Caco-2 (cell line): ENCODE results near the gene FBXO15. TPM values are rescaled to one million over a fixed set of nuclear protein-coding genes. Genes with fewer than 3 reads are reported as not detected.

Experiments used
- BruUV-seq: library from RNA; stranded (reverse); fragments of 400-500 nt; replicated peaks from 2 replicates; lab custom pipeline; 2021; lab: Mats Ljungman, UMichigan
- CTCF ChIA-PET: fragments of 300-600 bp; sonication (Branson Sonifier 250); formaldehyde crosslinking; loops from one replicate; lab custom pipeline; 2022; ENCODE audit warnings: antibody characterized with exemption; lab: Charles Lee
- POLR2A ChIA-PET: fragments of 300-600 bp; sonication (Branson Sonifier 250); formaldehyde crosslinking; loops from one replicate; lab custom pipeline; 2022; ENCODE audit warnings: antibody characterized with exemption; lab: Charles Lee
- DNase-seq, 2 experiments: peaks; one replicate each; pipeline versions ENCODE4 v3.0.0 to v3.0.0-alpha.2; 2020 to 2022
- H3K27me3 ChIP-seq: replicated peaks from 2 replicates; pipeline ENCODE4 v1.6.0; 2011; ENCODE audit warnings: low read length; ENCODE audit not compliant: control insufficient read depth, insufficient read depth
- H3K36me3 ChIP-seq: 2 replicates; pipeline ENCODE4 v1.5.1; 2011; ENCODE audit warnings: low read length; ENCODE audit not compliant: control insufficient read depth, insufficient read depth
- H3K4me1 ChIP-seq: fragments of 250-450 bp; sonication (Bioruptor Pico); 2 replicates; pipeline ENCODE4 v1.5.1; 2020; ENCODE audit warnings: mild to moderate bottlenecking
- H3K4me3 ChIP-seq: 2 replicates; pipeline ENCODE4 v1.5.1; 2011; ENCODE audit warnings: low read depth, mild to moderate bottlenecking, control low read depth, low read length
- H3K9me3 ChIP-seq: fragments of 250-450 bp; sonication (Bioruptor Pico); 2 replicates; pipeline ENCODE4 v1.5.1; 2020; ENCODE audit warnings: mild to moderate bottlenecking, moderate library complexity
- H3K27ac Mint-ChIP-seq: one replicate; pipeline ENCODE4 v1.8.0; 2022; ENCODE audit warnings: mixed read lengths; ENCODE audit not compliant: unreplicated experiment
- H3K27me3 Mint-ChIP-seq: one replicate; pipeline ENCODE4 v1.8.0; 2022; ENCODE audit warnings: mixed read lengths; ENCODE audit not compliant: insufficient read depth, unreplicated experiment
- H3K36me3 Mint-ChIP-seq: one replicate; pipeline ENCODE4 v1.8.0; 2022; ENCODE audit warnings: mild to moderate bottlenecking, mixed read lengths; ENCODE audit not compliant: insufficient read depth, unreplicated experiment
- H3K4me1 Mint-ChIP-seq: one replicate; pipeline ENCODE4 v1.8.0; 2022; ENCODE audit warnings: low read depth, mixed read lengths; ENCODE audit not compliant: unreplicated experiment
- H3K4me3 Mint-ChIP-seq: one replicate; pipeline ENCODE4 v1.8.0; 2022; ENCODE audit warnings: mild to moderate bottlenecking, moderate library complexity, mixed read lengths; ENCODE audit not compliant: unreplicated experiment
- H3K9me3 Mint-ChIP-seq: one replicate; pipeline ENCODE4 v1.8.0; 2022; ENCODE audit warnings: mixed read lengths; ENCODE audit not compliant: unreplicated experiment
- intact Hi-C: fragments of 100-400 bp; cut with micrococcal nuclease; formaldehyde crosslinking; loops from one replicate; pipeline ENCODE4 v1.10.0; 2022; ENCODE audit not compliant: unreplicated experiment
- total RNA-seq: library from RNA; stranded (reverse); gene quantifications from 2 replicates; pipeline ENCODE4 v1.2.3, GENCODE V29; 2022
- TF ChIP-seq, protein P1 (sequence below), 2 experiments: fragments of 200-600 bp in 1 of 2; IDR thresholded peaks; 1 replicate in 1 of 2; 2 replicates in 1 of 2; pipeline versions ENCODE4 v1.5.1 to v1.8.0; 2011 to 2022; ENCODE audit warnings: antibody characterized with exemption in 1 of 2, control low read depth in 1 of 2, inconsistent platforms in 1 of 2, low read depth in 1 of 2, low read length in 1 of 2, mild to moderate bottlenecking in 1 of 2, moderate library complexity in 1 of 2; ENCODE audit not compliant: insufficient read depth in 1 of 2, severe bottlenecking in 1 of 2, unreplicated experiment in 1 of 2

The FBXO15 gene
- total RNA-seq, 1 experiment from 2014 or later: 0.29 TPM

DNA sequence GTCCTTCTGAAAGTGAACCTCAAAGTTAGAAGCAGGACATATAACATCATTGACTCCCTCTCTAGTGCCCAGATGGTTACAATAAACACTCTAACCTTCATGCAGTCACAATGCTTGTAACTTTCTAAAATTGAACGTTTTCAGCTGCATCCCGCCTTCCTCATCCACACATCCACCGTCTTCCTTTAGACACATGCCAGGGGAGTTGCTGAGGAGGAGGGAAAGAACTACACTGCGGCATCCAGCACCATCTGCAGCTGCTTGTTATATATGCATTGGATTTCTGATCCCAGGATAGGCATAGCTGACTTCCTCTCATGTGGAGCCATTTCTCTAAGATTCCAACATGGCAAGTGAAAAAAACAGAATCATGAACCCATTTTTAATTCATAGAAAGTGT, 96.8 kb downstream of the FBXO15 start:
- Mint-ChIP-seq H3K4me1 (no peaks in the 10 kb centered on the region), H3K36me3 (no peaks in the 10 kb centered on the region), H3K4me3 (no peak overlapping the region), H3K27ac (no peak overlapping the region), H3K27me3 (peaks cover 13% of the 10 kb centered on the region), H3K9me3 (peaks cover 14% of the 10 kb centered on the region)
- TF ChIP-seq, protein P1, sequence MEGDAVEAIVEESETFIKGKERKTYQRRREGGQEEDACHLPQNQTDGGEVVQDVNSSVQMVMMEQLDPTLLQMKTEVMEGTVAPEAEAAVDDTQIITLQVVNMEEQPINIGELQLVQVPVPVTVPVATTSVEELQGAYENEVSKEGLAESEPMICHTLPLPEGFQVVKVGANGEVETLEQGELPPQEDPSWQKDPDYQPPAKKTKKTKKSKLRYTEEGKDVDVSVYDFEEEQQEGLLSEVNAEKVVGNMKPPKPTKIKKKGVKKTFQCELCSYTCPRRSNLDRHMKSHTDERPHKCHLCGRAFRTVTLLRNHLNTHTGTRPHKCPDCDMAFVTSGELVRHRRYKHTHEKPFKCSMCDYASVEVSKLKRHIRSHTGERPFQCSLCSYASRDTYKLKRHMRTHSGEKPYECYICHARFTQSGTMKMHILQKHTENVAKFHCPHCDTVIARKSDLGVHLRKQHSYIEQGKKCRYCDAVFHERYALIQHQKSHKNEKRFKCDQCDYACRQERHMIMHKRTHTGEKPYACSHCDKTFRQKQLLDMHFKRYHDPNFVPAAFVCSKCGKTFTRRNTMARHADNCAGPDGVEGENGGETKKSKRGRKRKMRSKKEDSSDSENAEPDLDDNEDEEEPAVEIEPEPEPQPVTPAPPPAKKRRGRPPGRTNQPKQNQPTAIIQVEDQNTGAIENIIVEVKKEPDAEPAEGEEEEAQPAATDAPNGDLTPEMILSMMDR (IDR thresholded peaks at IDR 0.05; ENCODE audit: insufficient read depth in 1 of 2, low read depth in 1 of 2, low read length in 1 of 2, severe bottlenecking in 1 of 2, unreplicated experiment in 1 of 2): no peak
- POLR2A ChIA-PET: no interaction called here
- Histone ChIP-seq H3K4me1 (no peaks in the 10 kb centered on the region), H3K4me3 (no peak overlapping the region), H3K27me3 (no peaks in the 10 kb centered on the region), H3K9me3 (no peaks in the 10 kb centered on the region), H3K36me3 (no peaks in the 10 kb centered on the region)
- CTCF ChIA-PET: no interaction called here
- no TSS peak for BruUV-seq
- intact Hi-C loops: no loop called here
- DNase-seq: no peak

DNA sequence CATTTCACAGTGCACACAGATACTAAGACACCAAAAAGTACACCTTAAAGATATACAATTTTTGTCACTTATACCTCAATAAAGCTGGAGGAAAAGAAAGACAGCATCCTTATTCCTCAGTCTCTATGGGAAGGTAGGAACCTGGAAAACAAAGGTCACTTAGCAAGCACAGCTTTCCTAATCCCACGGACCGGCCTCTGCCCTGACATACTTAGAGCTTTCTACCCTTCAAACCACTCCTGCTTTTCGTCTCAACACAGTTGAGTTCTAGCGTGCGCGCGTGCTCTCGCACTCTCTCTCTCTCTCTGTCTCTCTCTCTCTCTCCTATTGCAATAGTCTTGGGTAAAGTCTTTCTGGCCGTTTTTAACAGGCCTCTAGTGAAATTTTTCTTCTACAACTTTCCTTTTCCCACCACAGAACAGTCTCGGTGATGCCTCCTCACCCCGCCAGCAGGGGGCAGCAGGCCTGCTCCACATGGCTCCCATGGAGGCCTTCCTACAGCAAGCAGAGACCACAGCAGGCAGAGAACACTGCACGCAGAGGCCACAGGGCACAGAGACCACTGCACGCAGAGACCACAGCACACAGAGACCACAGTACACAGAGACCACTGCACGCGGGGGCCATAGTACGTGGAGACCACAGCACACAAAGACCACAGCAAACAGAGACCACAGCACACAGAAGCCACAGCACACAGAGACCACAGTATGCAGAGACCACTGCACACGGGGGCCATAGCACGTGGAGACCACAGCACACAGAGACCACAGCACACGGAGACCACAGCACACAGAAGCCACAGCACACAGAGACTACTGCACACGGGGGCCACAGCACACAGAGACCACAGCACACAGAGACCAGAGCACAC, 106.9 kb downstream of the FBXO15 start:
- DNase-seq: peak; percentile 32 to 54
- H3K36me3 Mint-ChIP-seq: no peaks in the 10 kb centered on the region
- H3K36me3 ChIP-seq: no peaks in the 10 kb centered on the region
- intact Hi-C loops: loop anchor here (1.0 to 2.0 kb wide), 2 partner anchors 76 to 302 kb away; no protein-coding TSS in a partner anchor
- no peak overlapping the region for H3K4me3 Mint-ChIP-seq
- no peaks in the 10 kb centered on the region for H3K9me3 ChIP-seq
- POLR2A ChIA-PET: no interaction called here
- no peaks in the 10 kb centered on the region for H3K4me1 Mint-ChIP-seq
- H3K27ac Mint-ChIP-seq: no peak overlapping the region
- H3K9me3 Mint-ChIP-seq: no peaks in the 10 kb centered on the region
- no peak overlapping the region for H3K4me3 ChIP-seq
- no peaks in the 10 kb centered on the region for H3K4me1 ChIP-seq
- BruUV-seq: no TSS peak
- H3K27me3 ChIP-seq: no peaks in the 10 kb centered on the region
- H3K27me3 Mint-ChIP-seq: no peaks in the 10 kb centered on the region
- TF ChIP-seq, protein P1 (IDR thresholded peaks at IDR 0.05; ENCODE audit: insufficient read depth in 1 of 2, low read depth in 1 of 2, low read length in 1 of 2, severe bottlenecking in 1 of 2, unreplicated experiment in 1 of 2): peak; percentile 51 to 63
- CTCF ChIA-PET: no interaction called here

DNA sequence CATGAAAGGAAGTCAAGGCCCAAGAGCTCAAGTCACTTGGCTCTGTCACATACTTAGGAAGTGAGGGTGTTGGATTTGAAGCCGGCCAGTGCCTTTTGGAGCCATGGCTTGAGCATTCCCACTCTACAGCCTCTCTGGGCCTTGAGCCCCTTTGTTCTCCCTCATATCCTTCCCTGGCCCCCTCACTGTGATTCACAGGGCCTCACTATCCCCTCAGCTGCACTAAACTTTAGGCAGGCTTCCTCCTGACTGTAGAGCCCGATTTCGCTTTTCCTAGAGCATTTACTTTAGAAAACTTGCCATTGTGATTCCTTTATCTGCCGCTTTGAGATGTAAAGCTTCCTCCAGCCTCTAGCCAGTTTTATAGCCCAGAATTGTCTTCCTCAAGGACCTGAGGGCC, 107.6 kb downstream of the FBXO15 start:
- ChIA-PET CTCF (no interaction called here), POLR2A (no interaction called here)
- no peak for DNase-seq
- no peak overlapping the region for H3K4me3 ChIP-seq
- Mint-ChIP-seq H3K27ac (no peak overlapping the region), H3K4me3 (no peak overlapping the region), H3K27me3 (no peaks in the 10 kb centered on the region), H3K36me3 (no peaks in the 10 kb centered on the region), H3K9me3 (no peaks in the 10 kb centered on the region), H3K4me1 (no peaks in the 10 kb centered on the region)
- intact Hi-C loops: loop anchor here (1.0 to 2.0 kb wide), 2 partner anchors 77 to 302 kb away; no protein-coding TSS in a partner anchor
- no TSS peak for BruUV-seq
- H3K27me3 ChIP-seq: no peaks in the 10 kb centered on the region
- H3K4me1 ChIP-seq: no peaks in the 10 kb centered on the region
- no peaks in the 10 kb centered on the region for H3K36me3 ChIP-seq
- TF ChIP-seq, protein P1 (IDR thresholded peaks at IDR 0.05; ENCODE audit: insufficient read depth in 1 of 2, low read depth in 1 of 2, low read length in 1 of 2, severe bottlenecking in 1 of 2, unreplicated experiment in 1 of 2): no peak
- no peaks in the 10 kb centered on the region for H3K9me3 ChIP-seq
